OCI-LY3 (cell line): ENCODE data around the gene DDAH2.

ENCODE experiments used
- CTCF ChIP-seq: fragments of 200-600, 300-600 bp; sonication (generic); IDR thresholded peaks from 2 replicates; pipeline ENCODE4 v1.5.1; 2014; ENCODE audit warnings: antibody characterized with exemption, low read length, low read depth
- EZH2phosphoT487 ChIP-seq: fragments of 200-600 bp; shearing (Covaris generic); IDR thresholded peaks from 2 replicates; pipeline ENCODE4 v1.6.1; 2018; ENCODE audit warnings: antibody characterized with exemption, mixed run types, low read depth

GRCh38 chr6:31702405-31702818 is 26.7 kb downstream of the DDAH2 start:
- TF ChIP-seq CTCF (no peak), EZH2phosphoT487 (no peak)
